ENCODE results near the gene TBC1D14. TPM values are rescaled to one million over a fixed set of nuclear protein-coding genes. Genes with fewer than 3 reads are reported as not detected.

TBC1D14 gene
- total and polyA plus RNA-seq, 9 of the 15 experiments (the other 6 are each of a cell fraction or from before 2014, with no cell fraction given) = 2.1 to 59.6 (median 44.8) TPM

DNA sequence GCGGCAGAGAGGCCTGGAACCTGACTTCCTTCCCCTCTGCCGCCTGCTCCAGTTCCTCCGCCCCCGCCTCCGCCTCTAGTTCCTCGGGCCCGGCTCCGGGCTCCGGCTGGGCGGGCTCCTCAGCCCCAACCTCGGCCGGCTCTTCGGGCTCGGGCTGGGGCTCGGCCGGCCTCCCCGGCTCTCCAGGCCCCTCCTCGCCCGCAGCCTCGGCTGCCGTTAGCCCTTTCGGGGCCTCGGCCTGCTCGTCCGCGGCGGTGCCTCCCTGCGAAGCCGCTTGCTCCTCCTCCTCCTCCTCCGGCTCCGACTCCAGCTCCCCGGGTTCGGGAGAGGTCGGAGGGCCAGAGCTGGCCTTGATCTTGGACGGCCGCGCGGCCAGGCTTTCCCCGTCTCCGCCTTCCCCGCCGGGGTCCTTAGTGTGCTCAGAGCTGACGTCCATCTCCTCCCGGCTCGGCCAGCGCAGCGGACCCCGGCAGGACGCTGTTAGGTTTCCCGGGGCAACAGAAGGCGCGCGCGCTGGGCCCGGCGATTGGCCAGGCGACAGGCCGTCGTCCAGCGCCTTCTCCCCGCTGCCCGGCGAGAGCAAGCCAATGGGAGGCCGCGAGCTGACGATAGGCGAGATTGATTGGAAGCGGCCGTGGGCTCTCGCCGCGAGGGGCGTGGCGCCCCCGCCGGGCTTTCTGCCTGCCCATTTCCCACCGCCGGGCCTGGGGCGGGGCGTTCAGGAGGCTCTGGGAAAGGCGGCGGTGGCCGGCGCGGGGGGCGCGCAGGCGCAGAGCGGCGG lies 133.1 kb downstream of the TBC1D14 start (continued):
- TF ChIP-seq, protein P1, sequence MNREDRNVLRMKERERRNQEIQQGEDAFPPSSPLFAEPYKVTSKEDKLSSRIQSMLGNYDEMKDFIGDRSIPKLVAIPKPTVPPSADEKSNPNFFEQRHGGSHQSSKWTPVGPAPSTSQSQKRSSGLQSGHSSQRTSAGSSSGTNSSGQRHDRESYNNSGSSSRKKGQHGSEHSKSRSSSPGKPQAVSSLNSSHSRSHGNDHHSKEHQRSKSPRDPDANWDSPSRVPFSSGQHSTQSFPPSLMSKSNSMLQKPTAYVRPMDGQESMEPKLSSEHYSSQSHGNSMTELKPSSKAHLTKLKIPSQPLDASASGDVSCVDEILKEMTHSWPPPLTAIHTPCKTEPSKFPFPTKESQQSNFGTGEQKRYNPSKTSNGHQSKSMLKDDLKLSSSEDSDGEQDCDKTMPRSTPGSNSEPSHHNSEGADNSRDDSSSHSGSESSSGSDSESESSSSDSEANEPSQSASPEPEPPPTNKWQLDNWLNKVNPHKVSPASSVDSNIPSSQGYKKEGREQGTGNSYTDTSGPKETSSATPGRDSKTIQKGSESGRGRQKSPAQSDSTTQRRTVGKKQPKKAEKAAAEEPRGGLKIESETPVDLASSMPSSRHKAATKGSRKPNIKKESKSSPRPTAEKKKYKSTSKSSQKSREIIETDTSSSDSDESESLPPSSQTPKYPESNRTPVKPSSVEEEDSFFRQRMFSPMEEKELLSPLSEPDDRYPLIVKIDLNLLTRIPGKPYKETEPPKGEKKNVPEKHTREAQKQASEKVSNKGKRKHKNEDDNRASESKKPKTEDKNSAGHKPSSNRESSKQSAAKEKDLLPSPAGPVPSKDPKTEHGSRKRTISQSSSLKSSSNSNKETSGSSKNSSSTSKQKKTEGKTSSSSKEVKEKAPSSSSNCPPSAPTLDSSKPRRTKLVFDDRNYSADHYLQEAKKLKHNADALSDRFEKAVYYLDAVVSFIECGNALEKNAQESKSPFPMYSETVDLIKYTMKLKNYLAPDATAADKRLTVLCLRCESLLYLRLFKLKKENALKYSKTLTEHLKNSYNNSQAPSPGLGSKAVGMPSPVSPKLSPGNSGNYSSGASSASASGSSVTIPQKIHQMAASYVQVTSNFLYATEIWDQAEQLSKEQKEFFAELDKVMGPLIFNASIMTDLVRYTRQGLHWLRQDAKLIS (CRISPR knock-in tag; IDR thresholded peaks at IDR 0.05) = no peak
- TF ChIP-seq FOXA3 (CRISPR knock-in tag; conservative IDR thresholded peaks at IDR 0.05 in 1 of 2, IDR thresholded peaks at IDR 0.05 in 1 of 2) (no peak), TCF3 (CRISPR knock-in tag; IDR thresholded peaks at IDR 0.05) (no peak), ZSCAN32 (CRISPR knock-in tag; IDR thresholded peaks at IDR 0.05) (no peak), ZNF347 (CRISPR knock-in tag; IDR thresholded peaks at IDR 0.05; ENCODE audit: low read depth) (no peak), TAF1 (IDR thresholded peaks at IDR 0.05; ENCODE audit: control insufficient read depth, extremely low read depth, insufficient read depth, low read length, severe bottlenecking) (no peak), ZNF354B (CRISPR knock-in tag; IDR thresholded peaks at IDR 0.05) (no peak), HIVEP1 (CRISPR knock-in tag; IDR thresholded peaks at IDR 0.05) (no peak), MXI1 (IDR thresholded peaks at IDR 0.05; ENCODE audit: low read depth, low read length) (peak; percentile 93), NEUROD1 (IDR thresholded peaks at IDR 0.05; ENCODE audit: borderline replicate concordance, low read depth, low read length, partially characterized antibody) (peak; percentile 87), NR2C2 (CRISPR knock-in tag; IDR thresholded peaks at IDR 0.05) (0 out of 2 replicates have a peak, but pooled peaks have one; percentile 24), NR2C2 (tag; IDR thresholded peaks at IDR 0.05) (no peak), C11orf30 (IDR thresholded peaks at IDR 0.05; ENCODE audit: low read depth) (no peak), CREB1 (IDR thresholded peaks at IDR 0.05) (no peak), CREB1 (CRISPR knock-in tag; IDR thresholded peaks at IDR 0.05) (peak; percentile 73), ZNF3 (CRISPR knock-in tag; IDR thresholded peaks at IDR 0.05) (no peak)
- TF ChIP-seq, protein P2, sequence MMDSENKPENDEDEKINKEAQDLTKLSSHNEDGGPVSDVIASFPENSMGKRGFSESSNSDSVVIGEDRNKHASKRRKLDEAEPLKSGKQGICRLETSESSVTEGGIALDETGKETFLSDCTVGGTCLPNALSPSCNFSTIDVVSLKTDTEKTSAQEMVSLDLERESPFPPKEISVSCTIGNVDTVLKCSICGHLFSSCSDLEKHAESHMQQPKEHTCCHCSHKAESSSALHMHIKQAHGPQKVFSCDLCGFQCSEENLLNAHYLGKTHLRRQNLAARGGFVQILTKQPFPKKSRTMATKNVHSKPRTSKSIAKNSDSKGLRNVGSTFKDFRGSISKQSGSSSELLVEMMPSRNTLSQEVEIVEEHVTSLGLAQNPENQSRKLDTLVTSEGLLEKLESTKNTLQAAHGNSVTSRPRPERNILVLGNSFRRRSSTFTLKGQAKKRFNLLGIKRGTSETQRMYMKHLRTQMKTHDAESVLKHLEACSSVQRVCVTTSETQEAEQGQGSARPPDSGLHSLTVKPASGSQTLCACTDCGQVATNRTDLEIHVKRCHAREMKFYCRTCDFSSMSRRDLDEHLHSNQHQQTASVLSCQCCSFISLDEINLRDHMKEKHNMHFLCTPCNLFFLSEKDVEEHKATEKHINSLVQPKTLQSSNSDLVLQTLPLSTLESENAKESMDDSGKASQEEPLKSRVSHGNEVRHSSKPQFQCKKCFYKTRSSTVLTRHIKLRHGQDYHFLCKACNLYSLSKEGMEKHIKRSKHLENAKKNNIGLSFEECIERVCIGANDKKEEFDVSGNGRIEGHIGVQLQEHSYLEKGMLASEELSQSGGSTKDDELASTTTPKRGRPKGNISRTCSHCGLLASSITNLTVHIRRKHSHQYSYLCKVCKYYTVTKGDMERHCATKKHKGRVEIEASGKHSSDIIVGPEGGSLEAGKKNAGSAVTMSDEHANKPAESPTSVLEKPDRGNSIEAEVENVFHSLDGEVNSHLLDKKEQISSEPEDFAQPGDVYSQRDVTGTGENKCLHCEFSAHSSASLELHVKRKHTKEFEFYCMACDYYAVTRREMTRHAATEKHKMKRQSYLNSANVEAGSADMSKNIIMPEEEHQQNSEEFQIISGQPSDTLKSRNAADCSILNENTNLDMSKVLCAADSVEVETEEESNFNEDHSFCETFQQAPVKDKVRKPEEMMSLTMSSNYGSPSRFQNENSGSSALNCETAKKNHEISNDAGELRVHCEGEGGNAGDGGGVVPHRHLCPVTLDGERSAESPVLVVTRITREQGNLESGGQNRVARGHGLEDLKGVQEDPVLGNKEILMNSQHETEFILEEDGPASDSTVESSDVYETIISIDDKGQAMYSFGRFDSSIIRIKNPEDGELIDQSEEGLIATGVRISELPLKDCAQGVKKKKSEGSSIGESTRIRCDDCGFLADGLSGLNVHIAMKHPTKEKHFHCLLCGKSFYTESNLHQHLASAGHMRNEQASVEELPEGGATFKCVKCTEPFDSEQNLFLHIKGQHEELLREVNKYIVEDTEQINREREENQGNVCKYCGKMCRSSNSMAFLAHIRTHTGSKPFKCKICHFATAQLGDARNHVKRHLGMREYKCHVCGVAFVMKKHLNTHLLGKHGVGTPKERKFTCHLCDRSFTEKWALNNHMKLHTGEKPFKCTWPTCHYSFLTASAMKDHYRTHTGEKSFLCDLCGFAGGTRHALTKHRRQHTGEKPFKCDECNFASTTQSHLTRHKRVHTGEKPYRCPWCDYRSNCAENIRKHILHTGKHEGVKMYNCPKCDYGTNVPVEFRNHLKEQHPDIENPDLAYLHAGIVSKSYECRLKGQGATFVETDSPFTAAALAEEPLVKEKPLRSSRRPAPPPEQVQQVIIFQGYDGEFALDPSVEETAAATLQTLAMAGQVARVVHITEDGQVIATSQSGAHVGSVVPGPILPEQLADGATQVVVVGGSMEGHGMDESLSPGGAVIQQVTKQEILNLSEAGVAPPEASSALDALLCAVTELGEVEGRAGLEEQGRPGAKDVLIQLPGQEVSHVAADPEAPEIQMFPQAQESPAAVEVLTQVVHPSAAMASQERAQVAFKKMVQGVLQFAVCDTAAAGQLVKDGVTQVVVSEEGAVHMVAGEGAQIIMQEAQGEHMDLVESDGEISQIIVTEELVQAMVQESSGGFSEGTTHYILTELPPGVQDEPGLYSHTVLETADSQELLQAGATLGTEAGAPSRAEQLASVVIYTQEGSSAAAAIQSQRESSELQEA (IDR thresholded peaks at IDR 0.05; ENCODE audit: low read depth) = no peak

All from K562 (cell line).